A673 (cell line): ENCODE data around the gene GRAMD1A.

Experiments used
- EZH2 ChIP-seq: fragments of 200-600 bp; sonication (generic); IDR thresholded peaks from 2 replicates; pipeline ENCODE4 v1.6.1; 2017; ENCODE audit warnings: borderline replicate concordance, low read depth, mild to moderate bottlenecking, mixed read lengths, antibody characterized with exemption, low read length; ENCODE audit not compliant: poor library complexity, severe bottlenecking
- TF ChIP-seq, protein P1 (sequence below): fragments of 300-800, 200-600 bp; sonication (generic); conservative IDR thresholded peaks from 2 replicates; pipeline ENCODE4 v1.5.1; 2017; ENCODE audit warnings: low read depth, mild to moderate bottlenecking, antibody characterized with exemption, low read length, moderate library complexity, mixed read lengths

- TF ChIP-seq, protein P1, sequence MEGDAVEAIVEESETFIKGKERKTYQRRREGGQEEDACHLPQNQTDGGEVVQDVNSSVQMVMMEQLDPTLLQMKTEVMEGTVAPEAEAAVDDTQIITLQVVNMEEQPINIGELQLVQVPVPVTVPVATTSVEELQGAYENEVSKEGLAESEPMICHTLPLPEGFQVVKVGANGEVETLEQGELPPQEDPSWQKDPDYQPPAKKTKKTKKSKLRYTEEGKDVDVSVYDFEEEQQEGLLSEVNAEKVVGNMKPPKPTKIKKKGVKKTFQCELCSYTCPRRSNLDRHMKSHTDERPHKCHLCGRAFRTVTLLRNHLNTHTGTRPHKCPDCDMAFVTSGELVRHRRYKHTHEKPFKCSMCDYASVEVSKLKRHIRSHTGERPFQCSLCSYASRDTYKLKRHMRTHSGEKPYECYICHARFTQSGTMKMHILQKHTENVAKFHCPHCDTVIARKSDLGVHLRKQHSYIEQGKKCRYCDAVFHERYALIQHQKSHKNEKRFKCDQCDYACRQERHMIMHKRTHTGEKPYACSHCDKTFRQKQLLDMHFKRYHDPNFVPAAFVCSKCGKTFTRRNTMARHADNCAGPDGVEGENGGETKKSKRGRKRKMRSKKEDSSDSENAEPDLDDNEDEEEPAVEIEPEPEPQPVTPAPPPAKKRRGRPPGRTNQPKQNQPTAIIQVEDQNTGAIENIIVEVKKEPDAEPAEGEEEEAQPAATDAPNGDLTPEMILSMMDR: no peak
- TF ChIP-seq EZH2: no peak
Measured at GRCh38 chr19:35051796-35052195, 51.7 kb downstream of the GRAMD1A start.
